Measurements from ENCODE around the gene ARL17B. TPM values are rescaled to one million over a fixed set of nuclear protein-coding genes. Genes with fewer than 3 reads are reported as not detected.
"Not testable (repeated sequence)": the region's sequence is repeated elsewhere in the genome, so short reads cannot be mapped to it uniquely, and the experiment has no call there.

The ARL17B gene
- total RNA-seq, 1 experiment from 2014 or later = 19.7 TPM

GRCh38 chr17:46383118-46383517, 21.6 kb upstream of the ARL17B start:
- H3K4me1 ChIP-seq (ENCODE audit: low read length); H3K27ac ChIP-seq (ENCODE audit: low read length); H3K4me2 ChIP-seq (ENCODE audit: low read depth, low read length, poor library complexity, severe bottlenecking); H3K9me2 ChIP-seq (replicated peaks; ENCODE audit: insufficient read depth, low read length); H3K9me3 ChIP-seq (ENCODE audit: low read length); H3K27me3 ChIP-seq (ENCODE audit: low read length); H2AFZ ChIP-seq (ENCODE audit: low read length); H3K79me2 ChIP-seq (ENCODE audit: low read length); H3K9ac ChIP-seq (ENCODE audit: low read length); H3K36me3 ChIP-seq (ENCODE audit: insufficient read depth, low read length); DNase-seq; H4K20me1 ChIP-seq (ENCODE audit: insufficient read depth, low read depth, low read length); H3K4me3 ChIP-seq (ENCODE audit: low read length): not testable (repeated sequence)

DNA sequence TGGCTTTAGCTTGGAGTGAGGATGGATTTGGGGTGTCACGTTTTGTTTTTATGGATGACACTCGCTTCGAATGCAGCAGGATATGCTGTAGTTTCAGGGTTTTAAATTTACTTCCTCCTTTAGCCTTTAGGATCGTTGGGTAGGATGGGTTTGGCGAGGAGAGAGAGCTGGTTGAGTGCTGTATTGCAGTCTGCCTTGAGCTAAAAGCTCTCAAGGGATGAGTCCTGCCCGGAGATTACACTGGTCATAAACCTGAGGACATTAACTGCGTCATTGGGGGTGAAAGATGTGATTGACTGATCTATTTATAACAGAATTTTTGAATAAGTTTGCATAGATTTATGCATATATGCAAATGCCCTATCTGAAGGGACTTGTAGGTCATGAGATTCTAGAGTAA, 11.9 kb upstream of the ARL17B start:
- H3K4me3 ChIP-seq (ENCODE audit: low read length); H3K27me3 ChIP-seq (ENCODE audit: low read length); H3K27ac ChIP-seq (ENCODE audit: low read length); H3K9me2 ChIP-seq (replicated peaks; ENCODE audit: insufficient read depth, low read length); H3K4me1 ChIP-seq (ENCODE audit: low read length); H4K20me1 ChIP-seq (ENCODE audit: insufficient read depth, low read depth, low read length); H3K9me3 ChIP-seq (ENCODE audit: low read length); H3K36me3 ChIP-seq (ENCODE audit: insufficient read depth, low read length); H3K79me2 ChIP-seq (ENCODE audit: low read length); H3K9ac ChIP-seq (ENCODE audit: low read length); H3K4me2 ChIP-seq (ENCODE audit: low read depth, low read length, poor library complexity, severe bottlenecking); DNase-seq; H2AFZ ChIP-seq (ENCODE audit: low read length): not testable (repeated sequence)

DNA sequence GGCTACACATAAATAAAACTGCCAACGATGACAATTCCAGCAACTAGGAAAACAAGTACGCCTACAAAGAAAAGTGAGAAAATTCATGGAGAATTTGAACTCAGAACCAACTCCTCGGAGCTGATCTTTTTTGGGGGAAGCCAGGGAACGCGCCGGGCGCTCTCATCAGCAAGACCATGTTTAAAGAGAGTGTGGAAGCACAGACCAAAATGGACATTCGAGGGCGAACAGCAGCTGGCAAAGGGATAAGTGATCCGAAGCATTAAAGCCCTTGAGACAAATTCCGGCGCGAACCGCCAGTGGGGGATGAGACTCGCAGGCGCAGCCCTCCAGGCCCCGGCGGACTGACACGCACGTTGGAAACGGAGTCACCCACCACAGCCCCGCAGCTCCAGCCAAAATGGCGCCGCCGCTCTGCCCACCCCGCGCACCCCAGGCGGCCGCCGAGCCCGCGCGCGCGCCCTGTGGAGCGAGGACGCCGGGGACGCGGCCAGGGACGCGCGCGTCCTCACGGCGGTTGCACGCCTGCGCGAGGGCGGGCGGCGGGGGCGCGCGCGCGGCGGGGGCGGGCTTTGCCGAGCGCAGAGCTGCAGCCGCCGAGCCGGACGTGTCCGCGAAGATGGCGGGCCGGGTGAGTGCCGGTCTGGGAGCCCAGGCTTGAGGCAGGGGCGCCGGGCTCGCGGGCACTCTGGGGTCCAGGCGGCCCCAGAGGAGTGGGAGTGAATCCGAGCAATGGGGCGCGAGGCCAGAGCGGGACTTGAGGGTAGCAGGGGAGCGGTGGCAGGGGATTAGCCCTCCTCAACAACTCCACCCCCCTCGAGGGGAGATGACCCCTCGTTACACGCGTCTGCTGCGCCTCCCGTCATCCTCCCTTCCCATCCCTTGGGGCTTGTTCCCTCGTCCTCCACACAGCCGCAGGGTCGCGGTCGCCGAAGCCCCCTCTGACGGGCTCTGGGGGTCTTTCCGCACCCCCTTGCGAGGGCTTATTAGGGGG, 11.0 kb upstream of the ARL17B start:
- H2AFZ ChIP-seq (ENCODE audit: low read length); H3K4me2 ChIP-seq (ENCODE audit: low read depth, low read length, poor library complexity, severe bottlenecking); H3K27ac ChIP-seq (ENCODE audit: low read length); H3K79me2 ChIP-seq (ENCODE audit: low read length); H3K9me3 ChIP-seq (ENCODE audit: low read length); H3K4me3 ChIP-seq (ENCODE audit: low read length); H3K36me3 ChIP-seq (ENCODE audit: insufficient read depth, low read length); H3K4me1 ChIP-seq (ENCODE audit: low read length); H4K20me1 ChIP-seq (ENCODE audit: insufficient read depth, low read depth, low read length); DNase-seq; H3K9ac ChIP-seq (ENCODE audit: low read length); H3K27me3 ChIP-seq (ENCODE audit: low read length); H3K9me2 ChIP-seq (replicated peaks; ENCODE audit: insufficient read depth, low read length): not testable (repeated sequence)

GRCh38 chr17:46367520-46367919, 6.0 kb upstream of the ARL17B start:
- H4K20me1 ChIP-seq (ENCODE audit: insufficient read depth, low read depth, low read length); H3K9me3 ChIP-seq (ENCODE audit: low read length); H3K27ac ChIP-seq (ENCODE audit: low read length); H3K36me3 ChIP-seq (ENCODE audit: insufficient read depth, low read length); H3K4me3 ChIP-seq (ENCODE audit: low read length); H3K9ac ChIP-seq (ENCODE audit: low read length); DNase-seq; H3K9me2 ChIP-seq (replicated peaks; ENCODE audit: insufficient read depth, low read length); H3K4me1 ChIP-seq (ENCODE audit: low read length); H3K79me2 ChIP-seq (ENCODE audit: low read length); H2AFZ ChIP-seq (ENCODE audit: low read length); H3K4me2 ChIP-seq (ENCODE audit: low read depth, low read length, poor library complexity, severe bottlenecking); H3K27me3 ChIP-seq (ENCODE audit: low read length): not testable (repeated sequence)

GRCh38 chr17:46361145-46361735, 326 bp downstream of the ARL17B start:
- DNase-seq; H4K20me1 ChIP-seq (ENCODE audit: insufficient read depth, low read depth, low read length); H3K36me3 ChIP-seq (ENCODE audit: insufficient read depth, low read length); H3K9me2 ChIP-seq (replicated peaks; ENCODE audit: insufficient read depth, low read length); H3K79me2 ChIP-seq (ENCODE audit: low read length); H3K27ac ChIP-seq (ENCODE audit: low read length); H3K4me3 ChIP-seq (ENCODE audit: low read length); H3K27me3 ChIP-seq (ENCODE audit: low read length); H3K9me3 ChIP-seq (ENCODE audit: low read length); H3K4me1 ChIP-seq (ENCODE audit: low read length); H2AFZ ChIP-seq (ENCODE audit: low read length); H3K9ac ChIP-seq (ENCODE audit: low read length); H3K4me2 ChIP-seq (ENCODE audit: low read depth, low read length, poor library complexity, severe bottlenecking): not testable (repeated sequence)

- H3K9me3 ChIP-seq (ENCODE audit: low read length); H3K9ac ChIP-seq (ENCODE audit: low read length); H3K27ac ChIP-seq (ENCODE audit: low read length): not testable (repeated sequence)
Observed at GRCh38 chr17:46353856-46354255, 7.7 kb downstream of the ARL17B start.

DNA sequence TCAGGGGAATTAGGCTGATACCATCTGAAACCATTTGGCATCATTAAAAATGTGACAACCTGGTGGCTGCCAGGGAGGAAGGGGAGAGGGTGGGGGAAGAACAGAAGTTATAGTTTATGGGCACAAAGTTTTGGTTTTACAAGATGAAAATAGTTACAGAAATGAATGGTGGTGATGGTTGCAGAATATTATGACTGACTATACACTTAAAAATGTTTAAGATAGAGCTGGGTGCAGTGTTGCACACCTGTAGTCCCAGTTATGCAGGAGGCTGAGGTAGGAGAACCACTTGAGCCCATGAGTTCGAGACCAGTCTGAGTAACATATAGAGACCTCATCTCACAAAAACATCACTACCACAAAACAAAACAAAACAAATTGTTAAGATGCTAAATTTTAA, 12.5 kb downstream of the ARL17B start:
- not testable (repeated sequence) for H3K79me2 ChIP-seq (ENCODE audit: low read length); H3K36me3 ChIP-seq (ENCODE audit: insufficient read depth, low read length); H2AFZ ChIP-seq (ENCODE audit: low read length); H3K9ac ChIP-seq (ENCODE audit: low read length); H3K27me3 ChIP-seq (ENCODE audit: low read length); H4K20me1 ChIP-seq (ENCODE audit: insufficient read depth, low read depth, low read length); H3K4me3 ChIP-seq (ENCODE audit: low read length); DNase-seq; H3K9me2 ChIP-seq (replicated peaks; ENCODE audit: insufficient read depth, low read length); H3K4me2 ChIP-seq (ENCODE audit: low read depth, low read length, poor library complexity, severe bottlenecking); H3K9me3 ChIP-seq (ENCODE audit: low read length); H3K4me1 ChIP-seq (ENCODE audit: low read length)
- H3K27ac ChIP-seq (ENCODE audit: low read length) = peak overlapping the region; percentile 73

More at GRCh38 chr17:46353856-46354255, 7.7 kb downstream of the ARL17B start:
- H3K4me2 ChIP-seq (ENCODE audit: low read depth, low read length, poor library complexity, severe bottlenecking); H3K79me2 ChIP-seq (ENCODE audit: low read length); DNase-seq; H3K9me2 ChIP-seq (replicated peaks; ENCODE audit: insufficient read depth, low read length); H4K20me1 ChIP-seq (ENCODE audit: insufficient read depth, low read depth, low read length); H3K4me3 ChIP-seq (ENCODE audit: low read length); H3K27me3 ChIP-seq (ENCODE audit: low read length); H2AFZ ChIP-seq (ENCODE audit: low read length); H3K36me3 ChIP-seq (ENCODE audit: insufficient read depth, low read length); H3K4me1 ChIP-seq (ENCODE audit: low read length): not testable (repeated sequence)

DNA sequence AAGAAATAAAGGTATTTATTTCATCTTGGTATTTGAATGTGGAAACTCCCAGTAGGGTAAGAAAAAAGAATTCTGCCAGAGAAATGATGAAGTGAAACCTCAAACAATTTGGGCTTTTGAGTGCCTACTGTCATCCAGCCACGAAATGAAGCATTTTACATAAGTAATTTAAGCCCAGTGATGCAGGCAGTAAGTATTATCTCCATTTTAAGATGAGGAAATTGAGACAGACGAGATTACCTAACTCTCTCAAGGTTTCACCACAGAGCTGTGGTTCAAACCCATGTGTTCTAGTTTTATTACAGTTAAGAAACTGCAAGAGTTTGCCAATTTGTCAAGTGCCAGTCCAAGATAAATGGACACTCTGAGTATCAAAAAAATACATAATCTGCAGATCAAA, 13.2 kb downstream of the ARL17B start:
- not testable (repeated sequence) for H2AFZ ChIP-seq (ENCODE audit: low read length); H3K9me3 ChIP-seq (ENCODE audit: low read length); H3K79me2 ChIP-seq (ENCODE audit: low read length); H3K9ac ChIP-seq (ENCODE audit: low read length); H3K4me3 ChIP-seq (ENCODE audit: low read length); H3K27me3 ChIP-seq (ENCODE audit: low read length); H4K20me1 ChIP-seq (ENCODE audit: insufficient read depth, low read depth, low read length); H3K9me2 ChIP-seq (replicated peaks; ENCODE audit: insufficient read depth, low read length); DNase-seq; H3K36me3 ChIP-seq (ENCODE audit: insufficient read depth, low read length); H3K4me1 ChIP-seq (ENCODE audit: low read length)
- Histone ChIP-seq H3K4me2 (ENCODE audit: low read depth, low read length, poor library complexity, severe bottlenecking) (peak overlapping the region; percentile 45), H3K27ac (ENCODE audit: low read length) (peak overlapping the region; percentile 73)
